ENCODE data around the gene TNFRSF1A. TPM values are rescaled to one million over a fixed set of nuclear protein-coding genes. Genes with fewer than 3 reads are reported as not detected.

The TNFRSF1A gene
- total and polyA plus RNA-seq, 12 donors, result 29.4 to 100 (median 39.2) TPM

- DNase-seq, result no peak
- Histone ChIP-seq H3K4me3 (no peak overlapping the region), H3K36me3 (no peaks in the 10 kb centered on the region), H3K9me3 (no peaks in the 10 kb centered on the region), H3K4me1 (peaks cover 0 to 15% (median 0%) of the 10 kb centered on the region in 9 donors), H3K27me3 (peaks cover 0 to 12% (median 0%) of the 10 kb centered on the region in 7 donors), H3K27ac (no peak overlapping the region)
- TF ChIP-seq, protein P1, sequence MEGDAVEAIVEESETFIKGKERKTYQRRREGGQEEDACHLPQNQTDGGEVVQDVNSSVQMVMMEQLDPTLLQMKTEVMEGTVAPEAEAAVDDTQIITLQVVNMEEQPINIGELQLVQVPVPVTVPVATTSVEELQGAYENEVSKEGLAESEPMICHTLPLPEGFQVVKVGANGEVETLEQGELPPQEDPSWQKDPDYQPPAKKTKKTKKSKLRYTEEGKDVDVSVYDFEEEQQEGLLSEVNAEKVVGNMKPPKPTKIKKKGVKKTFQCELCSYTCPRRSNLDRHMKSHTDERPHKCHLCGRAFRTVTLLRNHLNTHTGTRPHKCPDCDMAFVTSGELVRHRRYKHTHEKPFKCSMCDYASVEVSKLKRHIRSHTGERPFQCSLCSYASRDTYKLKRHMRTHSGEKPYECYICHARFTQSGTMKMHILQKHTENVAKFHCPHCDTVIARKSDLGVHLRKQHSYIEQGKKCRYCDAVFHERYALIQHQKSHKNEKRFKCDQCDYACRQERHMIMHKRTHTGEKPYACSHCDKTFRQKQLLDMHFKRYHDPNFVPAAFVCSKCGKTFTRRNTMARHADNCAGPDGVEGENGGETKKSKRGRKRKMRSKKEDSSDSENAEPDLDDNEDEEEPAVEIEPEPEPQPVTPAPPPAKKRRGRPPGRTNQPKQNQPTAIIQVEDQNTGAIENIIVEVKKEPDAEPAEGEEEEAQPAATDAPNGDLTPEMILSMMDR (IDR thresholded peaks at IDR 0.05), result no peak
- no peak for ATAC-seq
- intact Hi-C loops (cut with DNase I), result no loop called here
- WGBS, 2 donors, result 85 to 86% methylated on average over 5 of the region's 5 CpGs
These were observed 38.8 kb downstream of the TNFRSF1A start for GRCh38 chr12:6303071-6303470.

DNA sequence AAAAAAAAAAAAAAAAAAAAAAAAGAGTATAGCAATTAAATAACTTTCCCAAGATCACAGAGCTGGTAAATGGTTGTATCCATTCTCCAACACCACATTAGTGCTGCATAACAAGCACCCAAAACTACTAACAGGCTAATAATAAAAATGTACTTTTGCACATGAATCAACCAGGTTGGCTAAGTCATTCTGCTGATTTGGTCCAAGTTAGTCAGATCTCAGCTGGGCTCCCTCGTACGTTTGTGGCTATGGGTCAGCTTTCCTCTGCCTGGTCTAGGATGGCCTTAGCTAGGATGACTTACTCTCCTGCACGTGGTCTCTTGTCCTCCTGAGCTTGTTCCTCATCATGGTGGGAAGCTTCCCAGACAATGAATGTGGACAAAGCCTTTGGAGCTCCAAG lies 39.3 kb downstream of the TNFRSF1A start:
- ATAC-seq, result no peak
- intact Hi-C loops (cut with DNase I), result no loop called here

DNA sequence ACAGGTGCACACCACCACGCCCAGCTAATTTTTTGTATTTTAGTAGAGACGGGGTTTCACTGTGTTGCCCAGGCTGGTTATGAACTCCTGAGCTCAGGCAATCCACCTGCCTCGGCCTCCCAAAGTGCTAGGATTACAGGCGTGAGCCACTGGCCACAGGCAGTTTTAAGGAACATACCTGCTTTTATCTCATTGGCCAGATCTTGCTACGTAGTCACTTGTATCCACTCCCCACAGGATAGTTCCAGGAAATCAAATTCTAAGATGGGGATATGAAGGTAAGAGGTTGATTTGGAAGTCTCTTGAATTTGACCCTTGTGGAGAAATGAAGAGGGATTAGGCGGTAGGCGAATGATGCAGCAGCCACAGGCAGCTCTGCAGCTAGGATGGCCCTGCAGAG lies 40.2 kb downstream of the TNFRSF1A start:
- WGBS, 2 donors, result 94 to 95% methylated on average over 7 of the region's 7 CpGs
- H3K27me3 ChIP-seq, result peaks cover 0 to 12% (median 0%) of the 10 kb centered on the region in 7 donors

More for the DNA sequence above, 39.3 kb downstream of the TNFRSF1A start:
- Histone ChIP-seq H3K27me3 (peaks cover 0 to 12% (median 0%) of the 10 kb centered on the region in 7 donors), H3K4me3 (no peak overlapping the region), H3K4me1 (peaks cover 0 to 11% (median 0%) of the 10 kb centered on the region in 9 donors), H3K9me3 (no peaks in the 10 kb centered on the region), H3K36me3 (no peaks in the 10 kb centered on the region), H3K27ac (no peak overlapping the region)
- whole genome bisulfite sequencing, 2 donors, result 86 to 90% methylated on average over 3 of the region's 3 CpGs
- no peak for DNase-seq
- TF ChIP-seq, protein P1 (IDR thresholded peaks at IDR 0.05), result no peak

DNA sequence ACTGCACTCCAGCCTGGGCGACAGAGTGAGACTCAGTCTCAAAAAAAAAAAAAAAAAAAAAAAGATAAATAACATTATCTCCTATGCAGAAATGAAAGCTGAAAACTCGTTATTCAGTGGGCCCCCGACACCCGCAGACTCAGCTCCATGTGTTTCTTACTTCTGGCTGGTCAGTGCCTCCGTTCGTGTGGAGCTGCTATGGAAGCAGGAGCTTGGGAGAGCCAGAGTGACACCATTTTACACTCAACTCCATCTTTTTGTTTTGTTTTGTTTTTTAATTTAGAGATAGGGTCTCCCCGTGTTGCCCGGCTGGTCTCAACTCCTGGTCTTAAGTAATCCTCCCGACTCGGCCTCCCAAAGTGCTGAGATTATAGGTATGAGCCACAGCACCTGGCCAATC lies 44.7 kb downstream of the TNFRSF1A start:
- ATAC-seq (no peak), DNase-seq (no peak)
- TF ChIP-seq, protein P1 (IDR thresholded peaks at IDR 0.05), result no peak
- H3K4me1 ChIP-seq, result peaks cover 0 to 28% (median 16%) of the 10 kb centered on the region in 9 donors
- WGBS, 2 donors, result 91 to 93% methylated on average over 9 of the region's 10 CpGs
- H3K27me3 ChIP-seq, result peaks cover 0 to 4% (median 0%) of the 10 kb centered on the region in 7 donors
- no peaks in the 10 kb centered on the region for H3K9me3 ChIP-seq
- no peak overlapping the region for H3K4me3 ChIP-seq
- no peak overlapping the region for H3K27ac ChIP-seq
- no peaks in the 10 kb centered on the region for H3K36me3 ChIP-seq
- intact Hi-C loops (cut with DNase I), result no loop called here

More for the DNA sequence above, 40.2 kb downstream of the TNFRSF1A start:
- no peak overlapping the region for H3K4me3 ChIP-seq
- H3K9me3 ChIP-seq, result no peaks in the 10 kb centered on the region
- peaks cover 0 to 2% (median 0%) of the 10 kb centered on the region in 9 donors for H3K4me1 ChIP-seq
- DNase-seq, result no peak
- H3K36me3 ChIP-seq, result no peaks in the 10 kb centered on the region
- TF ChIP-seq, protein P1 (IDR thresholded peaks at IDR 0.05), result no peak
- no peak overlapping the region for H3K27ac ChIP-seq
- ATAC-seq, result no peak
- intact Hi-C loops (cut with DNase I), result no loop called here

Data from heart right ventricle (tissue), 16 donors.